Glutamatergic neuron (in vitro differentiated cells): ENCODE data around the gene GPHA2. TPM values are rescaled to one million over a fixed set of nuclear protein-coding genes. Genes with fewer than 3 reads are reported as not detected.

ENCODE experiments used
- DNase-seq: peaks from one replicate; pipeline ENCODE4 v3.0.0; 2022
- H3K27ac Mint-ChIP-seq: one replicate; pipeline ENCODE4 v1.8.0; 2020; ENCODE audit warnings: mild to moderate bottlenecking, mixed read lengths, inconsistent platforms; ENCODE audit not compliant: unreplicated experiment
- H3K27me3 Mint-ChIP-seq: one replicate; pipeline ENCODE4 v1.8.0; 2020; ENCODE audit warnings: mild to moderate bottlenecking, moderate library complexity, mixed read lengths, inconsistent platforms; ENCODE audit not compliant: unreplicated experiment
- H3K36me3 Mint-ChIP-seq: one replicate; pipeline ENCODE4 v1.8.0; 2020; ENCODE audit warnings: mild to moderate bottlenecking, mixed read lengths, inconsistent platforms; ENCODE audit not compliant: unreplicated experiment
- H3K4me1 Mint-ChIP-seq: one replicate; pipeline ENCODE4 v1.8.0; 2020; ENCODE audit warnings: mild to moderate bottlenecking, low read depth, mixed read lengths, inconsistent platforms; ENCODE audit not compliant: unreplicated experiment
- H3K4me3 Mint-ChIP-seq: one replicate; pipeline ENCODE4 v1.8.0; 2020; ENCODE audit warnings: mild to moderate bottlenecking, mixed read lengths, inconsistent platforms; ENCODE audit not compliant: unreplicated experiment
- H3K9me3 Mint-ChIP-seq: one replicate; pipeline ENCODE4 v1.8.0; 2020; ENCODE audit warnings: mild to moderate bottlenecking, moderate library complexity, mixed read lengths, inconsistent platforms; ENCODE audit not compliant: unreplicated experiment
- total RNA-seq: library from RNA; stranded (reverse); fragmentation: NEBNext Ultra II Directional; extraction: Animal tissue kit (Norgen Biotek cat#: 25700); gene quantifications from one replicate; pipeline ENCODE4 v1.2.1, GENCODE V29; 2021; ENCODE audit not compliant: unreplicated experiment
- TF ChIP-seq, protein P1 (sequence below): fragments of 200-600 bp; sonication (generic); IDR thresholded peaks from one replicate; pipeline ENCODE4 v1.5.0; 2021; ENCODE audit not compliant: partially characterized antibody, unreplicated experiment

The GPHA2 gene
- total RNA-seq, 1 donor from 2014 or later, result not detected

DNA sequence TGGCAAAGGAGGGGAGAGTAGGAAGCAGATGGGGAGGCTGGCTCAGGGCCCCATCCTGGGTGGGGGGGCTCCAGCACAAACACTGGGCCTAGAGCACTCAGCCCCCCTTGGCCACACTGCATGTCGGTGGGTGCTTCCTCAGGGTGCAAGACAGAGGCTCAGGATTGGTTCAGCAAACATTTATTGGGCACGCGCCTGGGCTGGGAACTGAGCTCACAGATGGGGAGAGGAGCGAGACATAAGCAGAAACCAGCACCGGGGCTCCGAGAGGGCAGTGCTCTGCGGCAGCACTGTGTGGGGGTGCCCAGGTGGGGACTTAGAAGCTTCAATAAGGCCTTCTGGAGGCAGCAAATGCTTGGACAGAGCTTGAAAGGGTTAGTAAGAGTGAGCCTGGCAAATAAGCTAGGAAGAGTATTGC, 45.2 kb downstream of the GPHA2 start:
- no peak overlapping the region for H3K4me3 Mint-ChIP-seq
- no peak overlapping the region for H3K27ac Mint-ChIP-seq
- H3K36me3 Mint-ChIP-seq, result no peaks in the 10 kb centered on the region
- TF ChIP-seq, protein P1, sequence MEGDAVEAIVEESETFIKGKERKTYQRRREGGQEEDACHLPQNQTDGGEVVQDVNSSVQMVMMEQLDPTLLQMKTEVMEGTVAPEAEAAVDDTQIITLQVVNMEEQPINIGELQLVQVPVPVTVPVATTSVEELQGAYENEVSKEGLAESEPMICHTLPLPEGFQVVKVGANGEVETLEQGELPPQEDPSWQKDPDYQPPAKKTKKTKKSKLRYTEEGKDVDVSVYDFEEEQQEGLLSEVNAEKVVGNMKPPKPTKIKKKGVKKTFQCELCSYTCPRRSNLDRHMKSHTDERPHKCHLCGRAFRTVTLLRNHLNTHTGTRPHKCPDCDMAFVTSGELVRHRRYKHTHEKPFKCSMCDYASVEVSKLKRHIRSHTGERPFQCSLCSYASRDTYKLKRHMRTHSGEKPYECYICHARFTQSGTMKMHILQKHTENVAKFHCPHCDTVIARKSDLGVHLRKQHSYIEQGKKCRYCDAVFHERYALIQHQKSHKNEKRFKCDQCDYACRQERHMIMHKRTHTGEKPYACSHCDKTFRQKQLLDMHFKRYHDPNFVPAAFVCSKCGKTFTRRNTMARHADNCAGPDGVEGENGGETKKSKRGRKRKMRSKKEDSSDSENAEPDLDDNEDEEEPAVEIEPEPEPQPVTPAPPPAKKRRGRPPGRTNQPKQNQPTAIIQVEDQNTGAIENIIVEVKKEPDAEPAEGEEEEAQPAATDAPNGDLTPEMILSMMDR, result no peak
- no peak for DNase-seq
- peaks cover 2% of the 10 kb centered on the region for H3K27me3 Mint-ChIP-seq
- no peaks in the 10 kb centered on the region for H3K9me3 Mint-ChIP-seq
- H3K4me1 Mint-ChIP-seq, result peaks cover 18% of the 10 kb centered on the region

DNA sequence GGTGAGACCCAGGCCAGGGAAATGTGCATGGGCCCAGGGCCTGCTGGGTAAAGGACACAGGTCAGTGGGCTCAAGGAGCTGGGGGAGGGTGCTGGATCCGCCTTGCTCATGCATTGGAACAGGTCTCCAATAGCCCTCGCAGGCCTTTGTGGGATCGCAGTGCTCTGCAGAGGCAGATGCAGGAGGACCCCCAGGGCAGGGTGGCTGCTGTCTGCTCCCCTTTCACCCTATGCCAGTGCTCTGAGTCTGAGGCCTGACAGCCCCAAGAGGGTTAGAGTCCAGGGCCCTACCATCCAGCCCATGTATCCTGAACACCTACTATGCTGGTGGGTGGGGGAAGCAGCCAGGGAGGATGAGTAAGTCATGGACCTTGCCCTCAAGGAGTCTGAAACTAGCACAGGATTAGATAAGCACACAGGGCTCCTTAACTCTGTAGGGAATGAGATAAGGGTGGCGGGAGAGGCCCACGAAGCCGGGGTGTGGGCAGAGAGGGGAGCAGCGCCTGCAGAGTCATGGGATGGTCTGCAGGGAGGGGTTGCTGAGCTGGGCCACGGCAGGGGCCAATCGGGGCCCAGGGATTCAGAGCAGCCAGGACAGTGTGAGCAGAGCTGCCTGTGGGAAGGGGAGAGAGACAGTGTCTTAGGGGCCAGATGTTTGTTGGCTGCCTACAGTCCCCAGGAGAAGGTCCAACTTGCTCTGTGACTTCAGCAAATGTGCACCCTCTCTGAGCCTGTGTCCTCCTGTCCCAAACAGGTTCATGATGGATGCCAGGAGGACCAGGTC, 46.8 kb downstream of the GPHA2 start:
- Mint-ChIP-seq H3K9me3 (no peaks in the 10 kb centered on the region), H3K27ac (no peak overlapping the region), H3K36me3 (no peaks in the 10 kb centered on the region), H3K4me1 (peaks cover 18% of the 10 kb centered on the region), H3K4me3 (no peak overlapping the region), H3K27me3 (peaks cover 2% of the 10 kb centered on the region)
- no peak for DNase-seq
- TF ChIP-seq, protein P1, result no peak

DNA sequence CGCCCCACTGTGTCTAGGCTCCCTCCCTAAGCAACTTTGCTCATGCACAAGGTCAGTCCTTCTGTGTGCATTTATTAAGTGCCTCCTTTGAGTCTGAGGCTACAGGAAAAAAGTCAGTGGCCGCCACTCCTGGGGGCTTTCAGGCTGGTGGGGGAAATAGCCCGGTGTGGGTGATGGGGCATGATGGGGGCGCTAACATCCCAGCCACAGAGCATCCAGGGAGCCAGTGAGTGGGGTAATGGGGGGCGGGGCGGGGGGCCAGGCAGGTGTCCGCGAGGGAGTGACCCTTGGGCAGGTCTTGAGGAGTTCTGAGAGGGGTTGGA, 47.3 kb downstream of the GPHA2 start:
- no peak overlapping the region for H3K27ac Mint-ChIP-seq
- peaks cover 18% of the 10 kb centered on the region for H3K4me1 Mint-ChIP-seq
- H3K4me3 Mint-ChIP-seq, result no peak overlapping the region
- no peaks in the 10 kb centered on the region for H3K9me3 Mint-ChIP-seq
- no peak for DNase-seq
- H3K36me3 Mint-ChIP-seq, result no peaks in the 10 kb centered on the region
- TF ChIP-seq, protein P1, result no peak
- H3K27me3 Mint-ChIP-seq, result peaks cover 2% of the 10 kb centered on the region

DNA sequence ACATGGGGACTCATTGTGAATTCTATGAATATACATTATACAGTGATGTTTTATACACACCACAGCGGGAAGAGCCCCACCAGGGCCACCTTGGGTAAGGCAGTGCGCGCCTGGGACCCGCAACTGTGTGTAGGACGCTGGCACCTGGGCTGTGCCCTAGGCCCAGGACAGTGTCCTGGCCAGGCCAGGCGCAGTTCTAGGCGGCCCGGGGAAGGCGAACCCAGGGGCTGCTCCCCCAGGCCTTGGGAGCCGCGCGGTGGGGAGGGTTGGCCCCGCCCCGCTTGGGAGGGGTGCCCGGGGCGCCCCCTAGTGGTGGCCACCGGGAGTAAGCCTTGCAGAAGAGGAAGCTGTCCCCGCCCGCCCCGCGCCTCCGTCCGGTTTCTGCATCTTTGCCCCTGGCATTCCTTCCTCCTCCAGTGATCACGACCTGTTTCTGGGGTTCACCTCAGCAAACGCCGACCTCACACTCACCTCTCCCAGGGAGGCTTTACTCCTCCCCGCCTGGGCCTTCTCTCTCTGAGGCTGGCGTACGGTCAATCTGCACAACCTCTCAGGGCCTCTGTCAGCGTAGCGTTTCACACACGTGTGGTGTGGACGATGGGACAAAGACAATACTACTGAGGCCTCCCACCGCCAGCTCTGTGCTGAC, 47.8 kb downstream of the GPHA2 start:
- H3K4me3 Mint-ChIP-seq, result peak overlapping the region; percentile 86
- no peaks in the 10 kb centered on the region for H3K36me3 Mint-ChIP-seq
- peak; percentile 88 for DNase-seq
- peak overlapping the region; percentile 87 for H3K27ac Mint-ChIP-seq
- TF ChIP-seq, protein P1, result peak; percentile 100
- no peaks in the 10 kb centered on the region for H3K9me3 Mint-ChIP-seq
- peaks cover 18% of the 10 kb centered on the region for H3K4me1 Mint-ChIP-seq
- H3K27me3 Mint-ChIP-seq, result peaks cover 2% of the 10 kb centered on the region

DNA sequence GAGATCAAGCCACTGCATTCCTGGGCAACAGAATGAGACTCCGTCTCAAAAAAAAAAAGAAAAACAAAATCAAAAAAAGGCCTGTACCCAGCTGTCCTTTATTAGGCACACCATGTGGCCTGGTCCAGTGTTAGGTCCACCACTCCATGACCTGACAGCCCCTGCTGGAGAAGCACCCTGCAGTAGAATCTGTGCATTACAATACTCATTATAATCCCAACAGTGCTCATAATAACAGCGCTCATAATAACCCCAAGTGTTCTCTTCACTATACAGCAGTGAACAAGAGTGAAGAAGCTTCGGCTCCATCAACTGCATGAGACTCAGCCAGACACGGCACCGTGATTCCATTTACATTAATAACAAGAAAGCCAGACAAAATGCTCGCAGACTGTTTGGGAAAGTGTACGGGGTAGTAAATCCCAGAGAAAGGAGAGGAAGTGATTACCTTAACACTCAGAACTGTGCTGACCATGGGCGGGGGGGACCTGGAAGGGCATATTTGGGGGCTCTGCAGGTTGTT, 48.4 kb downstream of the GPHA2 start:
- Mint-ChIP-seq H3K36me3 (no peaks in the 10 kb centered on the region), H3K9me3 (no peaks in the 10 kb centered on the region), H3K27me3 (peaks cover 2% of the 10 kb centered on the region), H3K4me1 (peaks cover 17% of the 10 kb centered on the region), H3K4me3 (peak overlapping the region; percentile 10), H3K27ac (peak overlapping the region; percentile 25)
- DNase-seq, result no peak
- TF ChIP-seq, protein P1, result no peak
